Upper lobe of right lung (tissue), 1 donor: ENCODE data around the gene IL34. TPM values are rescaled to one million over a fixed set of nuclear protein-coding genes. Genes with fewer than 3 reads are reported as not detected.

Experiments used
- ATAC-seq: fragments of 200-7000 bp; cut with Tn5 transposase; one replicate; pipeline ENCODE4 v1.9.1; 2020; ENCODE audit warnings: mild to moderate bottlenecking, moderate library complexity
- DNase-seq: peaks from one replicate; pipeline ENCODE4 v3.0.0-alpha.2; 2020
- H3K27ac ChIP-seq: fragments of 200-600 bp; one replicate; pipeline ENCODE4 v1.8.0; 2022
- H3K27me3 ChIP-seq: fragments of 200-600 bp; one replicate; pipeline ENCODE4 v1.8.0; 2022; ENCODE audit warnings: mild to moderate bottlenecking
- H3K36me3 ChIP-seq: fragments of 200-600 bp; one replicate; pipeline ENCODE4 v1.8.0; 2022
- H3K4me1 ChIP-seq: fragments of 200-600 bp; one replicate; pipeline ENCODE4 v1.8.0; 2022
- H3K4me3 ChIP-seq: fragments of 200-600 bp; one replicate; pipeline ENCODE4 v1.8.0; 2022; ENCODE audit warnings: mild to moderate bottlenecking
- H3K9me3 ChIP-seq: fragments of 200-600 bp; one replicate; pipeline ENCODE4 v1.8.0; 2022
- intact Hi-C: fragments of 100-400 bp; cut with DNase I; formaldehyde crosslinking; loops from one replicate; pipeline ENCODE4 v1.11.0; 2022
- total RNA-seq: library from RNA; stranded (reverse); fragmentation: NEBNext Ultra II Directional; extraction: Animal tissue kit (Norgen Biotek cat#: 25700); gene quantifications from one replicate; pipeline ENCODE4 v1.2.1, GENCODE V29; 2021
- TF ChIP-seq, protein P1 (sequence below): fragments of 200-600 bp; IDR thresholded peaks from one replicate; pipeline ENCODE4 v1.8.0; 2022; ENCODE audit warnings: antibody characterized with exemption
- donor health status: DM: no; HTN: yes; CAD: no; lungs with severe emphysema.

Gene IL34
- total RNA-seq, 1 donor from 2014 or later: 3.3 TPM

DNA sequence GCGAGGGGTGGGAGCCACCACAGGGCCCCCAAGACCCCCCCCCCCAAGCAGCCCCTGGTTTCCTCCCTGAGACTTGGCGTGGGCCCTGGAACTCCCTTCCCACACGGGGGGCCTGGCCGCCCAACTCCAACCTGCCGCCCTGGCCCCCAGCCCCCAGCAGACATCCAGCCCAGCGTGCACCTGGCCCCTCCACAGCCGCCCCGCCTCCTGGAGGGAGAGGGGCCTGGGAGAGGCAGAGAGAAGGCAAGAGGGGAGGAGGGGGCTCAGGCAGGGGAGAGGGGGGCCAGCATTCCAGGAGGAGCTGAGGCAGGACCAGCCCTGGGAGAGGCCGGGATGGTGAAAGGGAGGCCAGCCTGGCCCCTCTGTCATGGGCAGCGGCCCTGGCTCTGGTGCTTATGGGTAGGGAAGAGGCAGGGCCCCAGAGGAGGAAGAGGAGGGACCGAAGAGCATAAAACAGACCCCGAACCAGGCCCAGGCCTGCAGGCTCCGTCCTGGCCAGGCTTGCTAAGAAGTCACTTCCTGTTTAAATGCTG is 16.7 kb downstream of the IL34 start:
- Histone ChIP-seq H3K27ac (peak overlapping the region; percentile 11), H3K27me3 (no peaks in the 10 kb centered on the region), H3K4me1 (no peaks in the 10 kb centered on the region), H3K9me3 (no peaks in the 10 kb centered on the region), H3K4me3 (no peak overlapping the region), H3K36me3 (peaks cover 47% of the 10 kb centered on the region)
- intact Hi-C loops: no loop called here
- DNase-seq (peak; percentile 60), ATAC-seq (no peak)
- TF ChIP-seq, protein P1, sequence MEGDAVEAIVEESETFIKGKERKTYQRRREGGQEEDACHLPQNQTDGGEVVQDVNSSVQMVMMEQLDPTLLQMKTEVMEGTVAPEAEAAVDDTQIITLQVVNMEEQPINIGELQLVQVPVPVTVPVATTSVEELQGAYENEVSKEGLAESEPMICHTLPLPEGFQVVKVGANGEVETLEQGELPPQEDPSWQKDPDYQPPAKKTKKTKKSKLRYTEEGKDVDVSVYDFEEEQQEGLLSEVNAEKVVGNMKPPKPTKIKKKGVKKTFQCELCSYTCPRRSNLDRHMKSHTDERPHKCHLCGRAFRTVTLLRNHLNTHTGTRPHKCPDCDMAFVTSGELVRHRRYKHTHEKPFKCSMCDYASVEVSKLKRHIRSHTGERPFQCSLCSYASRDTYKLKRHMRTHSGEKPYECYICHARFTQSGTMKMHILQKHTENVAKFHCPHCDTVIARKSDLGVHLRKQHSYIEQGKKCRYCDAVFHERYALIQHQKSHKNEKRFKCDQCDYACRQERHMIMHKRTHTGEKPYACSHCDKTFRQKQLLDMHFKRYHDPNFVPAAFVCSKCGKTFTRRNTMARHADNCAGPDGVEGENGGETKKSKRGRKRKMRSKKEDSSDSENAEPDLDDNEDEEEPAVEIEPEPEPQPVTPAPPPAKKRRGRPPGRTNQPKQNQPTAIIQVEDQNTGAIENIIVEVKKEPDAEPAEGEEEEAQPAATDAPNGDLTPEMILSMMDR: no peak

DNA sequence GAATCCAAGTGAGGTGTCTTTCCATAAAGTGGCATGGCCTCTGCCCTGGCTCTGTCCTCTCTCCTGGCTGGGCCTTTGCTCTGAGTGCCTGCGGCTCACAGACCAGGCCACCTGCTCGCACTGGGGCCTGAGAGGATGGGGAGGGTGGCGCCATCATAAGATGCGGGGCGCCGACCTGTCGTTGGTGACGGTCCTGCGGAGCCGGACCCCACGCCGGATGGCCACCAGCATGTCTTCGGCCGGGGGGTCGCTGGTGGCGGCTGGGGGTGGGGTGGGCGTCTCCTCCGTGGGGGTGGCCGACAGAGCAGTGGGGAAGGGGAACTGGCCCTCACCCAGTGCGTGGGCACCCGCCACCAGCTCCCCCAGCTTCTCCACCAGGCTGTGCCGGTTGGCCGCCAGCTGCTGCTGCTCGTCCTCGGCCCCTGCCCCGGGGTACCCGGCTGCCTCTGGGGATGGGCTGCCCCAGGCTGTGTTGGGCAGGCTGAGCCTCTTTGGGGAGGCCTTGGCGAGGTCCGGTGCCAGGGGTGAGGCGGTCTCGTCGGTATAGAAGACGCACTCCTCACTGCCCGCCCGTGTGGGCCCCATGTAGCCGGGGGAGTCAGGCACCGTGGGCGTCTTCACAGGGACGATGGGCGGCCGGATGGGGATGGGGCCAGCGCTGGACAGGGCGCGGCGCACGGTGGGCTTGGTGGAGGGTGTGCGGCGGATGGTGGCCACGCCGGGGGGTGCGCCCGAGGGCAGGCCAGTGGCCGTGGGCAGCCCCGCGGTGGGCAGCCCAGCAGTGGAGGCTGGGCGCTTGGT is 17.4 kb downstream of the IL34 start:
- no peaks in the 10 kb centered on the region for H3K27me3 ChIP-seq
- TF ChIP-seq, protein P1: no peak
- intact Hi-C loops: no loop called here
- H3K9me3 ChIP-seq: no peaks in the 10 kb centered on the region
- H3K27ac ChIP-seq: peak overlapping the region; percentile 11
- no peaks in the 10 kb centered on the region for H3K4me1 ChIP-seq
- H3K4me3 ChIP-seq: no peak overlapping the region
- H3K36me3 ChIP-seq: peaks cover 52% of the 10 kb centered on the region
- DNase-seq (peak; percentile 65), ATAC-seq (peak; percentile 1)

DNA sequence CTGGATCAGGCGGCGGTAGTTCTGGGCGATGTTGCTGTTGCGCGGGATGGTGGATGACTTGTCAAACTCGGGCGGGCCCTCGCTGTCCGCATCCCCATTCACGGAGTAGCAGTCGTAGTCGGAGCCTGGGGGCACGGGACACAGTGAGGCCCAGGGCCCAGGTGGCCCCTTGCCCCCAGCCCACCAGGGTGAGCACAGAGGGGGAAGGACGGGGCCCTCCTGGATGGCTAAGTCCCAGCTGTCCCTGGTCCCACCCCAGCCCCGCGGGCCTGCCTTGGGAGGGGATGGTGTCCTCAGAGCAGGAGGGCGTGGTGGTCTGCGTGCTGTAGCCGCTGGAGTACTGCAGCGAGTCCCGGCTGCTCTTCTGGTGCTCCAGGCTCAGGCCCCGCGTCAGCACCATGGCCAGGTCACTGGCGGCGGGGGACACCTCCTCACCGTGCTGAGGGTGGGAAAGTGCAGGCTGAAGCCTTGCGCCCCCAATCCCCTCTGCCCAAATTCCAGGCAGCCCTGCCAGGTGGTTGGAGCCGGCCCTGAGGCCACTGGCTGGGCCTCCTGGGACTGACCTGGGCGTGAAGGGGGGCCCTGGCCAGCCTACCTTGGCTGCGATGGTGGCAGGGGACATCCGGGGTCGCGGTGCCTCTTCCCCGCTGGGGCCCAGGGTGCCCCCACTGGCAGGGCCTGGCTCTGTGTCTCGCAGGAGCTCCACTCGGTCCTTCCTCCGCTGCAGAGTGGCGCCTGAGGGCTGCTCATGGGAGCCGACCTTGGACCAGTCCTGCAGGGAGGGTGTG is 18.2 kb downstream of the IL34 start:
- Histone ChIP-seq H3K27me3 (no peaks in the 10 kb centered on the region), H3K4me3 (no peak overlapping the region), H3K4me1 (no peaks in the 10 kb centered on the region), H3K27ac (no peak overlapping the region), H3K36me3 (peaks cover 60% of the 10 kb centered on the region), H3K9me3 (no peaks in the 10 kb centered on the region)
- intact Hi-C loops: no loop called here
- ATAC-seq (peak; percentile 3), DNase-seq (peak; percentile 58)
- TF ChIP-seq, protein P1: no peak

DNA sequence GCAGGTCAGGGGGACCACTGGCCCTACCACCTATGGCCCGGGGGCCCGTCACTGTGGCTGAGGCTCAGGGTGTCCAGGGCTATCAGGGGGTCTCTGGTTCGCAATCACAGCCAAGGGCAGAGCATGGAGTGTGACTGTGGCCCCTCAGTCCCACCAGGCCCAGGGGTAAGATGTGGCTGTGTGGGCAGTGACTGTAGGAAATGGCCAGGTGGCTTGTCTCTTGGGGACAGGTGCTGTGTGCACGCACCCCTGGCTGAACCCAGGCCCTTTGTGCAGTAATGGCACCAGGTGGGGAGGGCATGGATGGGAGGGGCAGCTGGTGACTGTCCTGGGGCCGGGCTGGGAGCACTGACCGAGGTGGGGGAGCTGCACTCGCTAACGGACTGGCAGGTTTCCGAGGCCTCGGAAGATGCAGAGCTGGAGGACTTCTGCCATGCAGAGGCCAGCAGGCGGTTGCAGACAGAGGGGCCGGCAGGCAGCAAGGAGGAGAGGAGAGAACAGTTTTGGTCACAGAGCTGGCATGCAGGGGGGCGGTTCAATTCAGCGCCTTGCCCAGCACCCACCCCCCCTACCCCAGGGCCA is 18.8 kb downstream of the IL34 start:
- Histone ChIP-seq H3K4me1 (no peaks in the 10 kb centered on the region), H3K36me3 (peaks cover 67% of the 10 kb centered on the region), H3K27ac (no peak overlapping the region), H3K27me3 (no peaks in the 10 kb centered on the region), H3K4me3 (no peak overlapping the region), H3K9me3 (no peaks in the 10 kb centered on the region)
- TF ChIP-seq, protein P1: no peak
- ATAC-seq: peak; percentile 5
- DNase-seq: peak; percentile 55
- intact Hi-C loops: no loop called here

DNA sequence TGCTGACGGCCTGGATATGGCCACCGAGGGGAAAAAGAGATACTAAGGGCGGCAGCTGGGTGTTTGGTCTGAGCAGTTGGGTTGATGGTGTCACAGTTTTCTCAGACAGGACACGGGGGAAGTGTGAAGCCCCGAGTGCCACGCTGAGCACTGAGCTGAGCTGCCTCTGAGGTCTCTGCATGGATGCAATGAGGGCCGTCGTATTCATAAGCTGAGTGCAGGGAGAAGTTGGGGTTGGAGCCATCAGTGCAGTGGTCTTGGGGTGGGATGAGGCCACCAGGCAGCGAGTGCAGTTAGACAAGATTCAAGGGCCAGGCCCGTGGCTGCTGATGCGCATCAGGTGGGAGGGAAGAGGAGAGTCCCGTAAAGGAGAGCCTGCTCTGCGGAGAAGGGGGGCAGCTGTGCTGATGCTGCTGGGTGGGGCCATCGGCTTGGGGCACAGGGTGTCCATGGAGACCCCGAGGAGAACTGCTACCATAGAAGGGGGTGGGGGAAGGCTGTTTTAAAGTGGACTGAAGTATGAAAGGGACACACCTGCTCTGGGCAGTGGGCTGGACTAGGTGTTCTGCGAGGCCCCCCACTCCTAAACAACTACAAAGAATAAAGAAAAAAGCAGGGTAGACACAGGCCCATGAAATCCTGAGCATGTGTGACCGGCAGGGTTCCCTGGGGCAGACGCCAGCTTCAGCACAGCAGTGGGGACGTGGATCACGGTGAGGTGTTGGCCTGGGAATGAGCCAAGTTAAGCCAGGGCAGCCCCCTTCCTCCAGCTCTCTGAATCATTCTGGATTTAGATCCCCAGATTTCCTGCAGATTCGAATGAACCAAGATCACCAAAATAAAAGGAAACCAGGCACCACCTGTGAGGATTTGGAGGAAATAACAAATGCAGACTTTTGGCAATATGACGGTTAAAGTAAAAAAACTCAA is 19.7 kb downstream of the IL34 start:
- Histone ChIP-seq H3K36me3 (peaks cover 75% of the 10 kb centered on the region), H3K4me1 (no peaks in the 10 kb centered on the region), H3K27me3 (no peaks in the 10 kb centered on the region), H3K27ac (no peak overlapping the region), H3K9me3 (no peaks in the 10 kb centered on the region), H3K4me3 (no peak overlapping the region)
- intact Hi-C loops: no loop called here
- DNase-seq (peak; percentile 53), ATAC-seq (no peak)
- TF ChIP-seq, protein P1: no peak
